Endodermal cell (in vitro differentiated cells): Measurements from ENCODE around the gene GBGT1. TPM values are rescaled to one million over a fixed set of nuclear protein-coding genes. Genes with fewer than 3 reads are reported as not detected.

ENCODE experiments used
- DNase-seq: peaks from one replicate; pipeline ENCODE4 v3.0.0-alpha.2; 2017
- H3K27ac ChIP-seq: 2 replicates; pipeline ENCODE4 v1.5.1; 2013; ENCODE audit warnings: mild to moderate bottlenecking, low read depth, low read length, moderate library complexity
- H3K27me3 ChIP-seq: 2 replicates; pipeline ENCODE4 v1.6.1; 2013; ENCODE audit warnings: mild to moderate bottlenecking, low read length, moderate library complexity; ENCODE audit not compliant: insufficient read depth, control insufficient read depth, poor library complexity, severe bottlenecking
- H3K36me3 ChIP-seq: 2 replicates; pipeline ENCODE4 v1.7.0; 2013; ENCODE audit warnings: mild to moderate bottlenecking, low read length, moderate library complexity; ENCODE audit not compliant: control insufficient read depth, insufficient read depth
- H3K4me1 ChIP-seq: one replicate; pipeline ENCODE4 v1.7.0; 2013; ENCODE audit warnings: low read length; ENCODE audit not compliant: control insufficient read depth, insufficient read depth
- H3K4me3 ChIP-seq: 2 replicates; pipeline ENCODE4 v1.5.1; 2013; ENCODE audit warnings: mild to moderate bottlenecking, low read length, moderate library complexity
- H3K9ac ChIP-seq: 2 replicates; pipeline ENCODE4 v1.6.1; 2013; ENCODE audit warnings: mild to moderate bottlenecking, low read length, moderate library complexity; ENCODE audit not compliant: poor library complexity, severe bottlenecking; ENCODE audit errors: extremely low read depth
- H3K9me3 ChIP-seq: 2 replicates; pipeline ENCODE4 v1.6.1; 2013; ENCODE audit warnings: mild to moderate bottlenecking, low read length, moderate library complexity; ENCODE audit not compliant: control insufficient read depth
- H3K27ac Mint-ChIP-seq: 2 replicates; pipeline ENCODE4 v1.8.0; 2020; ENCODE audit warnings: mixed read lengths
- H3K27me3 Mint-ChIP-seq: 2 replicates; pipeline ENCODE4 v1.8.0; 2021; ENCODE audit warnings: mild to moderate bottlenecking, mixed read lengths; ENCODE audit not compliant: insufficient read depth
- H3K36me3 Mint-ChIP-seq: 2 replicates; pipeline ENCODE4 v1.8.0; 2020; ENCODE audit warnings: low read depth, mixed read lengths
- H3K4me1 Mint-ChIP-seq: 2 replicates; pipeline ENCODE4 v1.8.0; 2020; ENCODE audit warnings: mixed read lengths
- H3K4me3 Mint-ChIP-seq: 2 replicates; pipeline ENCODE4 v1.8.0; 2020; ENCODE audit warnings: mild to moderate bottlenecking, moderate library complexity, mixed read lengths
- H3K9me3 Mint-ChIP-seq: 2 replicates; pipeline ENCODE4 v1.8.0; 2020; ENCODE audit warnings: mild to moderate bottlenecking, mixed read lengths
- CTCF ChIP-seq: fragments of 200-600 bp; sonication (generic); conservative IDR thresholded peaks from 2 replicates; pipeline ENCODE4 v1.5.0; 2021; ENCODE audit warnings: antibody characterized with exemption, mild to moderate bottlenecking
- WGBS, 2 experiments: methylation state at CpG; one replicate each; pipeline versions ENCODE4 v1.1.5 to v1.1.7; 2013; ENCODE audit warnings: missing lambda C conversion rate in 2 of 2, mixed read lengths in 1 of 2; ENCODE audit not compliant: insufficient coverage in 1 of 2, insufficient read length in 1 of 2; 5-methylcytosine and 5-hydroxymethylcytosine counted together
- long read RNA-seq, 4 experiments: library from polyadenylated mRNA in 2 of 4; library from RNA in 1 of 4; library from capped mRNA in 1 of 4; stranded (forward) in 3 of 4; unstranded in 1 of 4; transcript quantifications; one replicate each; pipeline ENCODE4 v2.0.0, GENCODE V29; 2020 to 2021; ENCODE audit warnings: inconsistent platforms in 1 of 4
- polyA plus RNA-seq, 2 experiments: library from polyadenylated mRNA; stranded (reverse); fragments of 50-300 nt; gene quantifications; one replicate each; pipeline ENCODE4 v1.2.3, GENCODE V29; 2013
- total RNA-seq, 2 donors: library from RNA; stranded (reverse); fragmentation: NEBNext Ultra II Directional in 1 of 2; extraction: Animal tissue kit (Norgen Biotek cat#: 25700) in 1 of 2; gene quantifications; 2 replicates in 1 of 2; 3 replicates in 1 of 2; pipeline ENCODE4 v1.2.1, GENCODE V29; 2021

Gene GBGT1
- total RNA-seq: 10 to 100 TPM; 28.2 to 29.1 TPM
- 7.5 TPM for polyA plus RNA-seq (2013, experiment 1 of 2)
- 7.8 TPM for polyA plus RNA-seq (2013, experiment 2 of 2)
- long read RNA-seq, experiment 1, partial matches to known transcripts: 0 of 4 reads
- long read RNA-seq, experiment 1, other reads (novel, unspliced or antisense): 1 of 4 reads
- long read RNA-seq, experiment 2, partial matches to known transcripts: 0 of 8 reads
- long read RNA-seq, experiment 2, other reads (novel, unspliced or antisense): 3 of 8 reads
- long read RNA-seq, experiment 3, transcript GBGT1-204 (7 exons, 1,935 nt): minor isoform, 15 of 90 reads
- long read RNA-seq, experiment 3, transcript GBGT1-203 (7 exons, 1,985 nt): major isoform, 42 of 90 reads
- long read RNA-seq, experiment 3, transcript GBGT1-212 (7 exons, 1,512 nt): minor isoform, 7 of 90 reads
- long read RNA-seq, experiment 3, partial matches to known transcripts: 2 of 90 reads
- long read RNA-seq, experiment 3, other reads (novel, unspliced or antisense): 17 of 90 reads
- long read RNA-seq, experiment 4, partial matches to known transcripts: 0 of 10 reads
- long read RNA-seq, experiment 4, other reads (novel, unspliced or antisense): 5 of 10 reads

- Histone ChIP-seq H3K27me3 (no peaks in the 10 kb centered on the region), H3K9me3 (no peaks in the 10 kb centered on the region), H3K4me1 (no peaks in the 10 kb centered on the region), H3K9ac (peak within 1 kb of the TSS; percentile 25), H3K4me3 (peak within 1 kb of the TSS; percentile 76), H3K27ac (no peak within 1 kb of the TSS), H3K36me3 (peaks cover 14% of the 10 kb centered on the region)
- no peak for TF ChIP-seq CTCF
- Mint-ChIP-seq H3K36me3 (peaks cover 24% of the 10 kb centered on the region), H3K4me3 (peak within 1 kb of the TSS; percentile 65), H3K27me3 (peaks cover 8% of the 10 kb centered on the region), H3K9me3 (no peaks in the 10 kb centered on the region), H3K4me1 (peaks cover 15% of the 10 kb centered on the region), H3K27ac (no peak within 1 kb of the TSS)
- WGBS, 2 experiments: 3 to 8% methylated on average over 18 to 56 of the region's 56 CpGs
- peak; percentile 91 for DNase-seq
Observed at GRCh38 chr9:133163504-133164172, at the start of gene GBGT1. Gene GBGT1, minus strand, starts transcription at chr9:133163914. Its CDS starts 1,502 bp downstream, at chr9:133162412.

- peaks cover 24% of the 10 kb centered on the region for H3K27me3 ChIP-seq
- no peaks in the 10 kb centered on the region for H3K36me3 Mint-ChIP-seq
Observed at GRCh38 chr9:133210609-133211008, 46.9 kb upstream of the GBGT1 start.

More at GRCh38 chr9:133210609-133211008, 46.9 kb upstream of the GBGT1 start:
- Histone ChIP-seq H3K36me3 (no peaks in the 10 kb centered on the region), H3K9ac (no peak overlapping the region), H3K9me3 (no peaks in the 10 kb centered on the region), H3K4me1 (no peaks in the 10 kb centered on the region), H3K27ac (no peak overlapping the region), H3K4me3 (no peak overlapping the region)
- peaks cover 5% of the 10 kb centered on the region for H3K9me3 Mint-ChIP-seq
- no peaks in the 10 kb centered on the region for H3K4me1 Mint-ChIP-seq
- peaks cover 49% of the 10 kb centered on the region for H3K27me3 Mint-ChIP-seq
- 79 to 88% methylated on average over 3 to 7 of the region's 7 CpGs for WGBS, 2 experiments
- no peak overlapping the region for H3K27ac Mint-ChIP-seq
- DNase-seq: no peak
- TF ChIP-seq CTCF: no peak
- no peak overlapping the region for H3K4me3 Mint-ChIP-seq
